NK-92 (cell line): ENCODE data around the gene CHRNE.
"Not testable (repeated sequence)": the region's sequence is repeated elsewhere in the genome, so short reads cannot be mapped to it uniquely, and the experiment has no call there.

Experiments used
- DNase-seq: peaks from one replicate; lab custom pipeline; 2025; ENCODE audit not compliant: unreplicated experiment; lab: John Stamatoyannopoulos, UW

The CHRNE gene

GRCh38 chr17:4891411-4892410 is 11.2 kb downstream of the CHRNE start:
- DNase-seq: no peak

GRCh38 chr17:4887581-4887980 is 15.3 kb downstream of the CHRNE start:
- DNase-seq: no peak

- no peak for DNase-seq
Observed at GRCh38 chr17:4886830-4887229, 16.1 kb downstream of the CHRNE start.

- DNase-seq: no peak
Observed at GRCh38 chr17:4884489-4884888, 18.4 kb downstream of the CHRNE start.

- no peak for DNase-seq
Observed at GRCh38 chr17:4881761-4882555, 20.9 kb downstream of the CHRNE start.

- no peak for DNase-seq
Observed at GRCh38 chr17:4880857-4881256, 22.0 kb downstream of the CHRNE start.

- no peak for DNase-seq
Observed at GRCh38 chr17:4879601-4880000, 23.3 kb downstream of the CHRNE start.

GRCh38 chr17:4877089-4877488 is 25.8 kb downstream of the CHRNE start:
- no peak for DNase-seq

GRCh38 chr17:4872786-4873185 is 30.1 kb downstream of the CHRNE start:
- DNase-seq: no peak

GRCh38 chr17:4870855-4871254 is 32.0 kb downstream of the CHRNE start:
- DNase-seq: no peak

- not testable (repeated sequence) for DNase-seq
Observed at GRCh38 chr17:4869058-4869998, 33.6 kb downstream of the CHRNE start.

- not testable (repeated sequence) for DNase-seq
Observed at GRCh38 chr17:4867535-4867934, 35.4 kb downstream of the CHRNE start.

- no peak for DNase-seq
Observed at GRCh38 chr17:4863321-4863720, 39.6 kb downstream of the CHRNE start.

GRCh38 chr17:4862720-4863119 is 40.2 kb downstream of the CHRNE start:
- no peak for DNase-seq

- no peak for DNase-seq
Observed at GRCh38 chr17:4861052-4861451, 41.8 kb downstream of the CHRNE start.

- no peak for DNase-seq
Observed at GRCh38 chr17:4860651-4861050, 42.2 kb downstream of the CHRNE start.

GRCh38 chr17:4859816-4860625 is 42.9 kb downstream of the CHRNE start:
- no peak for DNase-seq

GRCh38 chr17:4858882-4859260 is 44.0 kb downstream of the CHRNE start:
- no peak for DNase-seq

- DNase-seq: no peak
Observed at GRCh38 chr17:4858068-4858881, 44.6 kb downstream of the CHRNE start.
